ENCODE data around the gene CAMK2G. TPM values are rescaled to one million over a fixed set of nuclear protein-coding genes. Genes with fewer than 3 reads are reported as not detected.

Gene CAMK2G
- total RNA-seq, 1 donor from 2014 or later: 15.9 TPM

DNA sequence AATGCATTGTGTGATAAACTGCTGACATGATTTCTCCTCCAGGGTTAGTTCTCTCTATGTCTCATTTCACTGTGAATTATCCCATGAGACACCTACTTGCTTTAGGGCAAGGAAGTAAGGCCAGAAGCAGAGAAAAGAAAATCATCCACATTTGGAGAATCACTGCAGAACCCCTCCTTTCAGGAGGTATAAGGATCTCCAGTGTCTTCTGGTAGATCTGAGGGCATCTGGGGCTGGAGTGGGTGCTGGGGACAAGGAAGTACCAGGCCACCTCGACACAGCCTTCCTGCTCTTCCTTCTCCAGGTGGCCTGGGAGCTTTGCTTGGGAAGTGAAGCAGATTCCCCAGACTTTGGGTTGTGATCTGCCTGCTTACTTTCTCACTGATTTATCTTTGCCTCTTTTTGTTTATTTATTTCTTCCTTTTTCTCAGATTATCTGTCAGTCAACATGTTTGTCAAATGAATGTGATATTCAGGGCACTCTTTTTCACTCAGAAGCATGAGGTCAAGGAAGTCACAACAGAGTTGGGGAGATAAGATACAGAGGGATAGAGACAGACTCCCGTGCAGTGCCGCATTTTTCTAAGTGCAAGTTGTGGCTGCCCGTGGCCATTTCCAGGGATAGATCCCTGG is 12.4 kb upstream of the CAMK2G start:
- no peaks in the 10 kb centered on the region for H3K9me3 Mint-ChIP-seq
- no peak for DNase-seq (ENCODE audit: low spot score)
- no peak overlapping the region for H3K27ac Mint-ChIP-seq
- intact Hi-C loops (cut with micrococcal nuclease): loop anchor here (1.0 to 2.0 kb wide), 7 partner anchors 22 to 348 kb away; no protein-coding TSS in a partner anchor
- peaks cover 23% of the 10 kb centered on the region for H3K4me1 Mint-ChIP-seq (ENCODE audit: low read depth)
- H3K27me3 Mint-ChIP-seq (ENCODE audit: insufficient read depth): peaks cover 4% of the 10 kb centered on the region
- no peak overlapping the region for H3K4me3 Mint-ChIP-seq
- H3K36me3 Mint-ChIP-seq (ENCODE audit: low read depth): no peaks in the 10 kb centered on the region

DNA sequence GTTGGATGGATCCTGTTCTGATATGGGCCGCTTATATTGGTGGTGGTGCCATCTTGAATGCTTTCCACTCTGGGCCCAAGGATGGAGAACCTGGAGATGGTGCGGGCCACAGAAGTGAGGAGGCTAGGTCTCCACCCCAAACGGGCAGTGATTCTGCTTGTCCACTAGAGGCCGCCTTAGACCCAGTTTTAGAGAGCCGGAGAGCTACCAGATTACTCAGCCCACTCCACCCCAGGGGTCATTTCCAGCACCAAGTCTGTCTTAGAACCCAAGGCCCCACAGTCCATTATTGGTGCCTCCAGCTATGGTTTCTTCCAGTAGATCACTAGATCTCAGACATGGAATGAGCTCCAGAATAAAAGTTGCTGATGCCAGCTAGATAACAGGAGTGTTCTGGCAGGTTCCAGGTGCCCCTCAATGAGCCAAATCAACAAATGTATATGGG is 11.8 kb upstream of the CAMK2G start:
- Mint-ChIP-seq H3K27me3 (ENCODE audit: insufficient read depth) (peaks cover 7% of the 10 kb centered on the region), H3K36me3 (ENCODE audit: low read depth) (no peaks in the 10 kb centered on the region), H3K4me1 (ENCODE audit: low read depth) (peaks cover 28% of the 10 kb centered on the region), H3K4me3 (no peak overlapping the region), H3K9me3 (no peaks in the 10 kb centered on the region), H3K27ac (no peak overlapping the region)
- peak; percentile 49 for DNase-seq (ENCODE audit: low spot score)
- intact Hi-C loops (cut with micrococcal nuclease): loop anchor here (1.0 to 2.0 kb wide), 7 partner anchors 23 to 348 kb away; no protein-coding TSS in a partner anchor

DNA sequence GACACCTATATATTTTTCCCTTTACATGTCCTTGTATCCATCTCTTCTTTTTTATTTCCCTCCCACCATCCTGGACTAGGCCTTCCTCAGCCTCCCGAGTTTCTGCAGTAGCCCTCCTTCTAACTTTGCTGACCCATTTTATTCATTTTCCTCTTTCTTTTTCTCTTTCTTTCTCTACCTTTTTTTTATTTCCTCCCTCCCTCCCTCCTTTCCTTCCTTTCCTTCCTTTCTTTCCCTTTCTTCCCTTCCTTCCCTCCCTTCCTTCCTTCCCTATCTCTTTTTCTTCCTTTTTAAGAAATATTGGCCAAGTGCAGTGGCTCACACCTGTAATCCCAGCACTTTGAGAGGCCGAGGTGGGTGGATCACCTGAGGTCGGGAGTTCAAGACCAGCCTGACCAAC is 9.7 kb upstream of the CAMK2G start:
- no peak for DNase-seq (ENCODE audit: low spot score)
- no peak overlapping the region for H3K4me3 Mint-ChIP-seq
- H3K27ac Mint-ChIP-seq: no peak overlapping the region
- H3K9me3 Mint-ChIP-seq: no peaks in the 10 kb centered on the region
- H3K27me3 Mint-ChIP-seq (ENCODE audit: insufficient read depth): peaks cover 9% of the 10 kb centered on the region
- no peaks in the 10 kb centered on the region for H3K36me3 Mint-ChIP-seq (ENCODE audit: low read depth)
- intact Hi-C loops (cut with micrococcal nuclease): no loop called here
- H3K4me1 Mint-ChIP-seq (ENCODE audit: low read depth): peaks cover 42% of the 10 kb centered on the region

DNA sequence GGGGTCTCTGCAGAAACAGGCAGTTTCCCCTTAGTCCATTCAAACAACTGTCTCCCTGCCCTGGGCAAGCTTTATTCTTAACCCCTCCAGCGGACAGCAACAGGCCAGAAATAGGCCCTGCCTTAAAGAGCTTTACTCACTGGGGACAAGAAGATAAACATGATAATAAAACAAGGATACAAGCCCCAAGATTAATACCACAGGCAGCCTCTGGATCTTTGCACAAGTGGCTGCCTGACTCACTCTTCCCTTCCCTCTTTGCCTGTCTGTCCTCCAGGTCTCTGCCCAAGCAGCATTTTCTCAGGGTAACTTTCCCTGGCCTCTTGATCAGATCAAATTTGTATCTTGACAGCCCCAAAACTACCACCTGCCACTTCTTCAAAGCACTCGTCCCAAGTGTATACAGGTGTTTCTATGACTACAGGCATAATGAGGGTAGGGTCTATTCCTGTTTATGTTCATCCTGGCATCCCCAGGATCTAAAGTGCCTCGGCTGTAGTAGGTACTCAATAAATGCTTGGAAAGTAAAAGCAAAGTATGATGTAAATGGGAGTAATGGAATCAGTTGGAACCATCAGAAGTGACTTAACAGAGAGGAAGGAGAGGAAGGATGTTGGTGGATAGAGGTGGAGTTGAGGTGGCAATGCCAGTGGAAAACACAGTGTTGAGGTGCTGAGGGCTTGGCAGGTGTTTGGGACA is 7.0 kb upstream of the CAMK2G start:
- Mint-ChIP-seq H3K27me3 (ENCODE audit: insufficient read depth) (peaks cover 16% of the 10 kb centered on the region), H3K4me3 (no peak overlapping the region), H3K4me1 (ENCODE audit: low read depth) (peaks cover 47% of the 10 kb centered on the region), H3K36me3 (ENCODE audit: low read depth) (no peaks in the 10 kb centered on the region), H3K9me3 (no peaks in the 10 kb centered on the region), H3K27ac (no peak overlapping the region)
- intact Hi-C loops (cut with micrococcal nuclease): no loop called here
- DNase-seq (ENCODE audit: low spot score): no peak

DNA sequence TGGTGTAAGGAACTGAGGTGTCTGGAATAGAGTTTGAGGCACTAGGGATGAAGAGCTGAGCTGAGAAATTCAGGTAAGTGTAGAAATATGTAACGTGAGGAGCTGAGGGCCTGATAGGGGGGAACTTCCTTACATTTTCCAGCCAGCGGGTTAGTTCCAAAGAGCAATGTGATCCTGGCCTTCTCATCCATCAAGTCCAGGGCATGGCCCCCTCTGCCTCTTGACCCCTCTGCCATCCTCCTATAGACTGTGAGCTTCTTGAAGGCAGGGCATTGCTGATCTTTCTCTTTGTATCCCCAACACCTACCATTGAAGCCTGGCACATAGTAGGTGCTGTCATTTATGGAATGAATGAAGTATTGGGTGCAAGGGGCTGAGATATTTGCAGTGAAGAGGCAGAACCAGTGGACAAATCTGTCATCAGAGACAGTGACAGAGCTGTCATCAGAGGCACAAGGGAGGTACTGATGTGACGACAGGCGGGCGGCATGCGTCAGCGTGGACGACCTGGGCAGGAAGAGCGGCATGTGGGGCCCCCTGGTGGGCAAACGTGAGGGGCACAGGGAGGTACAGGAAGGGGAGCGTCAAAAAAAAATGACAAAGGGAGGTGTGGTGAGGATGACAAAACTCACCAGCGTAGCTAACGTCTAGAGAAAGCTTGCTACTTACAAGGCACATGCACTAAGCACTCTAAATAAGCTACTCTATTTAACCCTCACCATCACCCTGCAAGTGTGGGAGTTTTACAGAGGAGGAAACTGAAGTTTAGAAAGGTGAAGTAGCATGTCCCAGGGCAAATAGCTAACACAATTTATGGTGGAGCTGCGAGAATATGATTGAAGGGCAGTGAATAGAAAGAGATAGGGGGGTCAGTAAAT is 5.2 kb upstream of the CAMK2G start:
- H3K4me3 Mint-ChIP-seq: no peak overlapping the region
- H3K36me3 Mint-ChIP-seq (ENCODE audit: low read depth): no peaks in the 10 kb centered on the region
- H3K27me3 Mint-ChIP-seq (ENCODE audit: insufficient read depth): peaks cover 16% of the 10 kb centered on the region
- intact Hi-C loops (cut with micrococcal nuclease): loop anchor here (1.0 to 10.0 kb wide), 10 partner anchors 30 to 1355 kb away; partner anchors contain the start of genes COMTD1, SEC24C, VCL and ZSWIM8
- peak; percentile 90 for DNase-seq (ENCODE audit: low spot score)
- peak overlapping the region; percentile 53 for H3K27ac Mint-ChIP-seq
- H3K4me1 Mint-ChIP-seq (ENCODE audit: low read depth): peaks cover 53% of the 10 kb centered on the region
- no peaks in the 10 kb centered on the region for H3K9me3 Mint-ChIP-seq

DNA sequence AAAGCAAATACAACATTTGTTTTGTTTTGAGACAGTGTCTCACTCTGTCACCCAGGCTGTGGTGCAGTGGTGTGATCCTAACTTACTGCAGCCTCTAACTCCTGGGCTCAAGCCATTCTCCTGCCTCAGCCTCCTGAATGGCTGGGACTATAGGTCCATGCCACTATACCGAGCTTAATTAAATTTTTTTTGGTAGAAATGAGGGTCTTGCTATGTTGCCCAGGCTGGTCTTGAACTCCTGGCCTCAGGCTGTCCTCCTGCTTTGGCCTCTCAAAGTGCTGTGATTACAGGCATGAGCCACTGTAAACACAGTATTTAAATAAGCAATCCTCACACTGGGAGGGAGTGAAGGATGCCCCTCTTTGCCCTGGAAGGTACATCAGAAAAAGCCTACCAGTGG is 4.0 kb upstream of the CAMK2G start:
- no peak for DNase-seq (ENCODE audit: low spot score)
- H3K4me3 Mint-ChIP-seq: no peak overlapping the region

DNA sequence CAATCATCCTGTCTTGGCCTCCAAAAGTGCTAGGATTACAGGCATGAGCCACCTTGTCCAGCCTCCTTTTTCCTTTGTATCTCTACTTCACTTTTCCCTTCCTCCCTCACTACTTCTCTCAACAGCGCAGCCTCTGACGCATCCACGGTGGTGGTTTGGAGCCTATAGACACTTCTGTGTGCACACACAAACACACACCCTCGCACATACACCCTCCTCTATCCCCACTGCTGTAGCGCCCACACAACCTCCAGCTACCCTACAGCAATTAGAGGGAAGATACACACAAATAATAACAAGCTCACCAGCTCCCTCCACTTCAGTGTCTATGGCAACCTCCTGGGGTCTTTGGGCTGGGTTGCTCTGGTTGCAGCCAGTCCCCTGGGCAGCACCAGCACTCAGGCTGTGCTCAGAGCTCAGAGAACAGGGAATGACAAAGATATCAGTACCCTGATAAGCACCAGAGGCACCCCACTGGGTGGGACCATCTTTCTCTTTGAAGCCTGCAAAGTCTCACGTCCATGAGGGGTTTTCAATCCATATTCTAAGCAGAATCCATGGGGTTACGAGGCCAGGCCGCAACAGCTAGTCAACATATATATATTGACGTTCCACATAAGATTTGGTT is 3.3 kb upstream of the CAMK2G start:
- H3K27me3 Mint-ChIP-seq (ENCODE audit: insufficient read depth): peaks cover 15% of the 10 kb centered on the region
- peaks cover 60% of the 10 kb centered on the region for H3K4me1 Mint-ChIP-seq (ENCODE audit: low read depth)
- H3K9me3 Mint-ChIP-seq: no peaks in the 10 kb centered on the region
- intact Hi-C loops (cut with micrococcal nuclease): loop anchor here (2.0 to 10.0 kb wide), 6 partner anchors 63 to 1357 kb away; partner anchors contain the start of genes COMTD1, SEC24C and VCL
- DNase-seq (ENCODE audit: low spot score): no peak
- H3K4me3 Mint-ChIP-seq: no peak overlapping the region
- peaks cover 2% of the 10 kb centered on the region for H3K36me3 Mint-ChIP-seq (ENCODE audit: low read depth)
- H3K27ac Mint-ChIP-seq: no peak overlapping the region

More for the DNA sequence above, 4.0 kb upstream of the CAMK2G start:
- Mint-ChIP-seq H3K36me3 (ENCODE audit: low read depth) (no peaks in the 10 kb centered on the region), H3K4me1 (ENCODE audit: low read depth) (peaks cover 53% of the 10 kb centered on the region), H3K9me3 (no peaks in the 10 kb centered on the region), H3K27ac (no peak overlapping the region), H3K27me3 (ENCODE audit: insufficient read depth) (peaks cover 15% of the 10 kb centered on the region)
- intact Hi-C loops (cut with micrococcal nuclease): loop anchor here (2.0 to 10.0 kb wide), 6 partner anchors 62 to 1356 kb away; partner anchors contain the start of genes COMTD1, SEC24C and VCL

DNA sequence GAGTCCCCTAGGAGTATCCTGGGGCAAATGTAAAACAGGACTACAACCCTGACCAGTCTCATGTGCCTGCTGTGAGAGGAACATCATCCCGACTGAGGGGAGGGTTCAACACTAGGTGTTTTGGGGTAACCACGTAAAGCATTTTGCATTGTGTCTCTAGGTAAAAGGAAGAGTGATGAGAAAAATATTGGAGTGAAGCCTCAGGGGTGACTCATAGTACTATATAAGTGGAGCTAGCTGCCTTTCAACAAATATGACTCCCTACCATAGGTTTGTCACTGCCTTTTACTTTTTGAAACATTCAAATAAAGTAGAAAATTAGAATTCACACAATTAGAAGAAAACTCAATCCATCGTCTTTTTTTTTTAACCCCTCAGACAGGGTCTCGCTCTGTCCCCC is 2.6 kb upstream of the CAMK2G start:
- H3K4me1 Mint-ChIP-seq (ENCODE audit: low read depth): peaks cover 65% of the 10 kb centered on the region
- no peak overlapping the region for H3K4me3 Mint-ChIP-seq
- peaks cover 8% of the 10 kb centered on the region for H3K36me3 Mint-ChIP-seq (ENCODE audit: low read depth)
- no peaks in the 10 kb centered on the region for H3K9me3 Mint-ChIP-seq
- H3K27ac Mint-ChIP-seq: no peak overlapping the region
- DNase-seq (ENCODE audit: low spot score): no peak
- peaks cover 15% of the 10 kb centered on the region for H3K27me3 Mint-ChIP-seq (ENCODE audit: insufficient read depth)
- intact Hi-C loops (cut with micrococcal nuclease): loop anchor here (5.0 to 10.0 kb wide), 4 partner anchors 105 to 1358 kb away; partner anchors contain the start of genes COMTD1 and SEC24C

DNA sequence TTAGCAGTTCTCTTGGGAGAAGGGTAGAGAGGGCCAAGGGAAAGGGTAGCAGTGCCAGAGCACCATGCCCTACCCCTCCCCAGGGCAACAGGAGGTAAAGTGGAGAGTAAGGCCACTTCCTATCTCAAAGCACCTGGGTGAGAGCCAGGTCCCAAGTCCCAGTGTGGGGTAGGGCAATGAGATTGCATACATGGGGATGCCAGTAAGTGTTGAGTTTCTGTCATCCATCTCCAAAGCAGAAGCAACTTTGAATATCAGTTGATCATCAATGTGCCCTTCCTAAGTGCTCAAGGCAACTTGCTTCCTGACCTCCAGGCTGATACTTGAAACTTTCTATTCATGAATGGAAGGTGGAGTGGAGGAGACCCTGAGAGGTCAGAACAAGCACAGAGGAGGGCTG is 2.2 kb upstream of the CAMK2G start:
- DNase-seq (ENCODE audit: low spot score): no peak
- no peak overlapping the region for H3K4me3 Mint-ChIP-seq
- peaks cover 67% of the 10 kb centered on the region for H3K4me1 Mint-ChIP-seq (ENCODE audit: low read depth)
- H3K9me3 Mint-ChIP-seq: no peaks in the 10 kb centered on the region
- H3K27me3 Mint-ChIP-seq (ENCODE audit: insufficient read depth): peaks cover 15% of the 10 kb centered on the region
- no peak overlapping the region for H3K27ac Mint-ChIP-seq
- intact Hi-C loops (cut with micrococcal nuclease): loop anchor here (5.0 to 10.0 kb wide), 4 partner anchors 104 to 1358 kb away; partner anchors contain the start of genes COMTD1 and SEC24C
- H3K36me3 Mint-ChIP-seq (ENCODE audit: low read depth): peaks cover 10% of the 10 kb centered on the region

DNA sequence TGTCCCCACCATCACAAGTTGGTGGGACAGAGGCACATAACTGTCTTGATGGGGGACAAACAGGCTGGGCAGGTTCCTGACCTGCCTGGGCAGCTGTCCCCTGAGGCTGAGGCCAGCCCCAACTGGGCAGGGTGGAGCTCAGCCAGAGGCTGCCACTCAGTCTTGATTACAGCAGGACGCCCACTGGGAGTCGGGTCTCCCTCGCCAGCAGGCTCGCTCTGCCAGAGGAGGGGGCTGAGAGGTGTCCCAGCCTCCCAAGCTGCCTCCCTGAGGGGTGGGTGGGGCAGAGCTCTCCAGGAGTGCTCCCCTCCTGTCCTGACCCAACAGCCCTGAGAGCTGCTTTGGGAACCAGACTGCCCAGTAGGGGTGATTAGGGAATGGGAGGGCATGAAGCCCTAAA is 1.8 kb upstream of the CAMK2G start:
- intact Hi-C loops (cut with micrococcal nuclease): loop anchor here (5.0 to 10.0 kb wide), 4 partner anchors 104 to 1359 kb away; partner anchors contain the start of genes COMTD1 and SEC24C
- no peak for DNase-seq (ENCODE audit: low spot score)
- Mint-ChIP-seq H3K4me3 (peak overlapping the region; percentile 38), H3K27me3 (ENCODE audit: insufficient read depth) (peaks cover 12% of the 10 kb centered on the region), H3K36me3 (ENCODE audit: low read depth) (peaks cover 10% of the 10 kb centered on the region), H3K4me1 (ENCODE audit: low read depth) (peaks cover 68% of the 10 kb centered on the region), H3K27ac (no peak overlapping the region), H3K9me3 (no peaks in the 10 kb centered on the region)

DNA sequence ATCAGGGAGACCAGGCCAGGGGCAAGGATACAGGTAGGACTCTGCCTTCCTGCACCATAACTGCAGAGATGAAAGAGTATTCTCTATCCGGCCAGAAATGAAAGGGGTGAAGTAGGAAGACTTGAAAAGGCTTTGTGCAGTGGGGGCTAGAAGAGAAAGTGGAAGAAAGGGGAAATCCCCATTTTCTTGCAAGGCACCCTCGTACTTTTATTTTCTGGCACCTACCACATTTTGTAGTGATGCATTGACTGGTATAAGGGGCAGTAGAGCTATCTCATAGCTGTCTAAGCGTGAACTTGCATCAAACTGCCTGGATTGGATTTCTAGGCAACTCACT is 752 bp upstream of the CAMK2G start:
- Mint-ChIP-seq H3K27me3 (ENCODE audit: insufficient read depth) (peaks cover 12% of the 10 kb centered on the region), H3K4me1 (ENCODE audit: low read depth) (peaks cover 75% of the 10 kb centered on the region), H3K4me3 (peak overlapping the region; percentile 87), H3K36me3 (ENCODE audit: low read depth) (peaks cover 20% of the 10 kb centered on the region), H3K27ac (peak overlapping the region; percentile 58), H3K9me3 (no peaks in the 10 kb centered on the region)
- DNase-seq (ENCODE audit: low spot score): peak; percentile 52
- intact Hi-C loops (cut with micrococcal nuclease): loop anchor here (1.0 to 10.0 kb wide), 7 partner anchors 26 to 1360 kb away; partner anchors contain the start of genes COMTD1, NDST2 and SEC24C

DNA sequence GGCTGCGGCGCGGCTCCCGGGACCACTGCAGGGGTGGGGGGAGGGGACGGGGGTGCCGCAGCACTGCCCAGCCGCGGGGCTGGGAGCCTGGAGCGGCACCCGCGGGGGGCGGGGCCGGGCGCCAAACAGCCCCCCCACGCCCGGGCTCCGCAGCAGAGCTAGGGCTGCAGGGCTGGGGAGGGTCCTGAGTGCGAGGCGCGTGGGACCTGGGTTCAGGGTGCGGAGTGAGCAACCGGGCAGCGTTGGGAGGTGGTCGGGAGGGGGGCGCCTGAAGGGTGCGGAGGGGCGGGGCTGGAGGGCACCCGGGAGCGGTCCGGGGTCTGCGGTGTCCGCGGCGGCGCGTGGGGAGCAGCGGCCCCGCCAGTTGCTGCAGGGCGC is 528 bp downstream of the CAMK2G start:
- Mint-ChIP-seq H3K27ac (no peak overlapping the region), H3K9me3 (no peaks in the 10 kb centered on the region), H3K4me1 (ENCODE audit: low read depth) (peaks cover 72% of the 10 kb centered on the region), H3K36me3 (ENCODE audit: low read depth) (peaks cover 21% of the 10 kb centered on the region), H3K4me3 (peak overlapping the region; percentile 40), H3K27me3 (ENCODE audit: insufficient read depth) (peaks cover 10% of the 10 kb centered on the region)
- intact Hi-C loops (cut with micrococcal nuclease): loop anchor here (1.0 to 10.0 kb wide), 4 partner anchors 9 to 1361 kb away; partner anchors contain the start of genes COMTD1, NDST2 and SEC24C
- no peak for DNase-seq (ENCODE audit: low spot score)

Measured in activated T-helper 1 cell treated with anti-CD3 and anti-CD28 coated beads, Interleukin-12 subunit alpha, Interleukin-12 subunit beta, Interleukin-2, Interleukin-4 antibody, amounts not matched to agents 30 ng/mL and 10 ng/mL and 1 ng/mL, durations not matched to agents 14 hours and 24 hours and 36 hours (primary cell).